Measurements from ENCODE around the gene WDR76.

DNA sequence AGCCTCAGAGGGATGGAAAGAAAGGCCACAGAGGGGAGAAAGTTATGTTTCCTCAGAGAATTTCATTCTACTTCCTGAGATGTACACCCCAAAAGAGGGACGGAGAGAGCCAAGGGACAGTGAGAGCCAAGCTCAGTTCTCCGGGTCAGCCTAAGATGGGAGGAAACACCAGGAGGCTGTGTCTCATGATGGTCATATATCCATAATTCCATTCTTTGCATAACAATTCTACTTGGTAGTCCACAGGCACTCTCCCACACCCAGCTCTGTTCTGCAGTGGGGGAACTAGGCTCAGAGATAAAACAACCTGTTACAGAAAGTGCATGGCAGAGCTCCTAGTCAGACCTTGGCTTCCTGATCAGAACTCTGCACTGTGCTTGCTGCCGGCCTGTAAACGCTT is 54.4 kb downstream of the WDR76 start:
- TF ChIP-seq, protein P1, sequence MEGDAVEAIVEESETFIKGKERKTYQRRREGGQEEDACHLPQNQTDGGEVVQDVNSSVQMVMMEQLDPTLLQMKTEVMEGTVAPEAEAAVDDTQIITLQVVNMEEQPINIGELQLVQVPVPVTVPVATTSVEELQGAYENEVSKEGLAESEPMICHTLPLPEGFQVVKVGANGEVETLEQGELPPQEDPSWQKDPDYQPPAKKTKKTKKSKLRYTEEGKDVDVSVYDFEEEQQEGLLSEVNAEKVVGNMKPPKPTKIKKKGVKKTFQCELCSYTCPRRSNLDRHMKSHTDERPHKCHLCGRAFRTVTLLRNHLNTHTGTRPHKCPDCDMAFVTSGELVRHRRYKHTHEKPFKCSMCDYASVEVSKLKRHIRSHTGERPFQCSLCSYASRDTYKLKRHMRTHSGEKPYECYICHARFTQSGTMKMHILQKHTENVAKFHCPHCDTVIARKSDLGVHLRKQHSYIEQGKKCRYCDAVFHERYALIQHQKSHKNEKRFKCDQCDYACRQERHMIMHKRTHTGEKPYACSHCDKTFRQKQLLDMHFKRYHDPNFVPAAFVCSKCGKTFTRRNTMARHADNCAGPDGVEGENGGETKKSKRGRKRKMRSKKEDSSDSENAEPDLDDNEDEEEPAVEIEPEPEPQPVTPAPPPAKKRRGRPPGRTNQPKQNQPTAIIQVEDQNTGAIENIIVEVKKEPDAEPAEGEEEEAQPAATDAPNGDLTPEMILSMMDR (IDR thresholded peaks at IDR 0.05; ENCODE audit: borderline replicate concordance, extremely low read depth, low read length, poor library complexity, severe bottlenecking) = no peak
- TF ChIP-seq EZH2 (IDR thresholded peaks at IDR 0.05; ENCODE audit: borderline replicate concordance, low read depth, low read length, severe bottlenecking) = no peak

All from DND-41 (cell line).